AG09319 (cell line): ENCODE results near the gene RNF19B.
"Not testable (repeated sequence)": the region's sequence is repeated elsewhere in the genome, so short reads cannot be mapped to it uniquely, and the experiment has no call there.

ENCODE experiments used
- DNase-seq: peaks from one replicate; pipeline ENCODE4 v3.0.0-alpha.2; 2010; ENCODE audit warnings: low read depth; ENCODE audit errors: extremely low read depth
- TF ChIP-seq, protein P1 (sequence below): IDR thresholded peaks from 2 replicates; pipeline ENCODE4 v1.5.1; 2011; ENCODE audit warnings: low read depth, mild to moderate bottlenecking, inconsistent platforms, low read length, moderate library complexity

The RNF19B gene

DNA sequence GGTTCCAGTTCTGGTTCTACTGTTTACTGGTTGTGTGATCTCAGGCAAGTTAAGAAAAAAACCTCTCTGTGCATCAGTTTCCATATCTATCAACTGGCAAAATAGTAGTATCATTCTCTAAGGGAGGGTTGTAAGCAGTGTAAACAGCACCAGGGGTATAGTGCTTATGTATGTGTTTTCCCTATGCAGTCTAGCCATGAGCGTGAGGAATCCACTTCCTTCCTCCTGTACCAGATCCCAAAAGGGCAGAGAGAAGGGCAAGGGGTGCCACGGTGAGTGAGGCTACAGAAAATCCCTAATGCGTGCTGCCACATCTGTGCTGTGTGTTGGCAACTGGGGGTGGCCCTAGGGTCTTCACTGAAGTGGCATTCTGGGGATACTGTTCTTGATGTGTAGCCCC is 18.4 kb upstream of the RNF19B start:
- TF ChIP-seq, protein P1, sequence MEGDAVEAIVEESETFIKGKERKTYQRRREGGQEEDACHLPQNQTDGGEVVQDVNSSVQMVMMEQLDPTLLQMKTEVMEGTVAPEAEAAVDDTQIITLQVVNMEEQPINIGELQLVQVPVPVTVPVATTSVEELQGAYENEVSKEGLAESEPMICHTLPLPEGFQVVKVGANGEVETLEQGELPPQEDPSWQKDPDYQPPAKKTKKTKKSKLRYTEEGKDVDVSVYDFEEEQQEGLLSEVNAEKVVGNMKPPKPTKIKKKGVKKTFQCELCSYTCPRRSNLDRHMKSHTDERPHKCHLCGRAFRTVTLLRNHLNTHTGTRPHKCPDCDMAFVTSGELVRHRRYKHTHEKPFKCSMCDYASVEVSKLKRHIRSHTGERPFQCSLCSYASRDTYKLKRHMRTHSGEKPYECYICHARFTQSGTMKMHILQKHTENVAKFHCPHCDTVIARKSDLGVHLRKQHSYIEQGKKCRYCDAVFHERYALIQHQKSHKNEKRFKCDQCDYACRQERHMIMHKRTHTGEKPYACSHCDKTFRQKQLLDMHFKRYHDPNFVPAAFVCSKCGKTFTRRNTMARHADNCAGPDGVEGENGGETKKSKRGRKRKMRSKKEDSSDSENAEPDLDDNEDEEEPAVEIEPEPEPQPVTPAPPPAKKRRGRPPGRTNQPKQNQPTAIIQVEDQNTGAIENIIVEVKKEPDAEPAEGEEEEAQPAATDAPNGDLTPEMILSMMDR, result no peak
- no peak for DNase-seq

DNA sequence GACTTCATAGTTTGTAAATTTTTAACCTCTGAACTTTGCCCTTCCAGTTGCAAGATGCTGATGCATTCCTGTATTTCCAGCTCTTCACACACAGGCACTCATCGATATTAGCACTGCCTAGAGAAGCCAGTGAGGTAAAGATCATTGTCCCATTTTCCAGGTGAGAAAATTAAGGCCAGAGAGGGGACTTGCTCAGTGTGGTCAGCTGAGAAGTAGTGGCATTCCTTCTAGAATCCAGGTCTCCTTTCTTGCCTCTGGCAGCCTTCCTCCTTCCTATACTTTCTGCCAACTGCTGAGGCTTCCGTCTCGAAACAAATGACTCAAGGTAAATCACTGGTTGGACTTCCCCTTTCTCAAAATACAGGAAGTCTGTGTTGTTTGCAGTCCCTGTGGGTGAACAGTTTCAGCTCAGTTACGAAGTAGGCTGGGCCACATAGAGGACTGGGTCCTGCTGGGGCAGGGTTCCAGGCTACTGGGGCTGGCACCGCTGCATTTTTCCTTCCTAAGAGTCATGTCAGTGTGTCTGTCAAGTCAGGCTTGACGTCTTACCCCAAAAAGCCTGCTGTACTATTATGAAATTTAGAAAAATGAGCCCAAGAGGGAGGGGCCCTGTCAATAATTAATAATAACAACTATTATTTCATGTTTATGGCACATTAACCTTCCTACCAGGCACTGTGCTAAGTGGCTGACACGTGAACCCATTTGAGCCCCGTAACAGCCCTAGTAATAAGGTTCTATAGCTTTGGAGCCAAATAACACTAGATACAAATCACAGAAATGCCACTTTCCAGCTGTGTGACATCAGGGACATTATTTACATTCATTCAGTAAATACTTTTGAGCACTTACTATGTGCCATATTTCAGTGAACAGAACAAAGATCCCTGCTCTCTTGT is 16.6 kb upstream of the RNF19B start:
- no peak for DNase-seq
- TF ChIP-seq, protein P1, result no peak

DNA sequence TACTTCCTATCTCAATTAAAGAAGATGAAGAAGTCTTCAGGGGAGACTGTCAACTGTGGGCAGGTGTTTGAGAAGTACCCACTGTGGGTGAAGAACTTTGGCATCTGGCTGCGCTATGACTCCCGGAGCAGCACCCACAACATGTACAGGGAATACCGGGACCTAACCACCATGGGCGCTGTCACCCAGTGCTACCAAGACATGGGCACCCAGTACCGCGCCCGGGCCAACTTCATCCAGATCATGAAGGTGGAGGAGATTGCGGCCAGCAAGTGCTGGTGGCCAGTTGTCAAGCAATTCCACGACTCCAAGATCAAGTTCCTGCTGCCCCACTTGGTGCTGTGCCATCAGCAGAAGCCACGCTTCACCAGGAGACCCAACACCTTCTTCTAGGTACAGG is 15.5 kb upstream of the RNF19B start:
- DNase-seq, result no peak
- TF ChIP-seq, protein P1, result no peak

DNA sequence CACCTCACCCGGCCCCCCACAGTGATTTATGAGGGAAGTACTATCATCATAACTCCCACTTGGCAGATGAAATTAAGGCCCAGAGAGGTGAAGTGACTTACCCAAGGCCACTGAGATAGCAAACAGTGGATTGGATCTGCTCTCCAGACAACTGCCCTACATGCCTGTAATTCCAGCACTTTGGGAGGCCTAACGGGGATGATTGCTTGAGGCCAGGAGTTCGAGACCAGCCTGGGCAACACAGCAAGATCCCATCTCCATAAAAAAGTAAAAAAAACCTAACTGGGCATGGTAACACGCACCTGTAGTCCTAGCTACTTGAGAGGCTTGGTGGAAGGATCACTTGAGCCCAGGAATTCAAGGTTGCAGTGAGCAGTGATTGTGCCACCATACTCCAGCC is 14.2 kb upstream of the RNF19B start:
- TF ChIP-seq, protein P1, result no peak
- DNase-seq, result no peak

DNA sequence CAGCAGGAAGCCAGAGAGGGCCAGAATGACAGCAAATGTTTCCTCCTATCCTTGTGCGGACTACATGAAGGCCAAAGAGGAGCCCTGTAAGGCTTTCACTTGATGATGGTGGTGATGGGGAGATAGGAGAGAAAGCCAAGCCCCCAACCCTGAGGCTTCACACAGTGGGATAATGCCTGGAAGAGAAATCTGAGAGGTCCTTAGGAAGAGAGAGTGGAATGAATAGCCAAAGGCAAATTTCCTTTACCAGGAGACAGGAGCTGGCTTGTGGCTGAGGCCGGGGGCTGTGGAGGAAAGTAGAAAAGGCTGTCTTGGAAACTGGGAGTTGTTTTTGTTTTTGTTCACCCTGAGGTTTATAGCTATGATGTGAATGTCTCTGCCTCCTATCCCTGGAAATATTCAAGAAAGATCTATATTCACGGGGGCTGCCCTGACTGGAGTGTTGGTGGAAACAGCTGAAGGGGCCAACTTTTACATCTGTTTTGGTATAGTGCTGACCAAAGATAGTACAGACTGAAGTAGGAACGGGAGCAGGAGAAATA is 13.0 kb upstream of the RNF19B start:
- TF ChIP-seq, protein P1, result no peak
- DNase-seq, result no peak

DNA sequence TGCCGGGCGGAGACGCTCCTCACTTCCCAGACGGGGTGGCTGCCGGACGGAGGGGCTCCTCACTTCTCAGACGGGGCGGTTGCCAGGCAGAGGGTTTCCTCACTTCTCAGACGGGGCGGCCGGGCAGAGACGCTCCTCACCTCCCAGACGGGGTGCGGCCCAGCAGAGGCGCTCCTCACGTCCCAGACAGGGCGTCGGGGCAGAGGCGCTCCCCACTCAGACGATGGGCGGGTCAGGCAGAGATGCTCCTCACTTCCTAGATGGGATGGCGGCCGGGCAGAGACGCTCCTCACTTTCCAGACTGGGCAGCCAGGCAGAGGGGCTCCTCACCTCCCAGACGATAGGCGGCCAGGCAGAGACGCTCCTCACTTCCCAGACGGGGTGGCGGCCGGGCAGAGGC is 10.4 kb upstream of the RNF19B start:
- DNase-seq, result not testable (repeated sequence)

DNA sequence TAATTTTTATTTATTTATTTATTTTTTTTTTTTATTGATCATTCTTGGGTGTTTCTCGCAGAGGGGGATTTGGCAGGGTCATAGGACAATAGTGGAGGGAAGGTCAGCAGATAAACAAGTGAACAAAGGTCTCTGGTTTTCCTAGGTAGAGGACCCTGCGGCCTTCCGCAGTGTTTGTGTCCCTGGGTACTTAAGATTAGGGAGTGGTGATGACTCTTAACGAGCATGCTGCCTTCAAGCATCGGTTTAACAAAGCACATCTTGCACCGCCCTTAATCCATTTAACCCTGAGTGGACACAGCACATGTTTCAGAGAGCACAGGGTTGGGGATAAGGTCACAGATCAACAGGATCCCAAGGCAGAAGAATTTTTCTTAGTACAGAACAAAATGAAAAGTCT is 8.8 kb upstream of the RNF19B start:
- DNase-seq, result not testable (repeated sequence)

DNA sequence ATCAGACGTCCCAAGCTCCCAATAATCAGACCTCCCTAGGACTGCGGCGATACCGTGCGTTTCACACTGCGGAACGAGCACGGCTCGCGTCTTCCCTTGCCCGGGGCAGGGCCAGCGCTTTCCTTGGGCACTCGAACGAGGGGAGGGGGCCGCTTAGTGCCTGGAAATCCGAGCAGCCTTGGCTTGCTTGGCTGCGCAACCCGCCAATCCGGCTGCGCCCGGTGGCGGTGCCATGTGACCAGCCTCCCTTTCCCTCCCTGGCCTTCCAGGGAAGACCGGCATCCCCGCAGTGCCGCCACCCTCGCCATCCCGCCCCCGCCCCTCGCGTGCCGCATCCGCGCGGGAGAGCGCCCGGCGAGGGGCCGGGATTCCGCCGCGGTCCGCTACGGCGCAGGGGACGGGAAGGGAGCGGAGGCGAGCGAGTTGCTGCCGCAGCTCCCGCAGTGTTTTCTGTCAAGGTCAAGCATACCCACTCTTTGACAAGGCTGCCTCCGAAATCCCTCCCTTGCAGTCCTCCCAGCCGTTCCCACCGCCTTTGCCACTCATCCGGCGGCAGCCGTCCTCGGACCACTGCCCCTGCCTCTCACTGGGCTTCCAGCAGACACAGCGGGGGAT is 8.3 kb upstream of the RNF19B start:
- DNase-seq, result no peak
- TF ChIP-seq, protein P1, result no peak
